Measurements from ENCODE around the gene PLEKHO1.

- TF ChIP-seq CTCF (IDR thresholded peaks at IDR 0.05) (no peak), FOXM1 (IDR thresholded peaks at IDR 0.05; ENCODE audit: low read depth) (no peak), PBX3 (IDR thresholded peaks at IDR 0.05) (no peak), YY1 (IDR thresholded peaks at IDR 0.05; ENCODE audit: low read depth) (no peak), RAD21 (IDR thresholded peaks at IDR 0.05; ENCODE audit: low read length) (no peak), ELF1 (IDR thresholded peaks at IDR 0.05) (no peak), POLR2AphosphoS5 (IDR thresholded peaks at IDR 0.05; ENCODE audit: low read depth, low read length) (no peak), REST (IDR thresholded peaks at IDR 0.05; ENCODE audit: low read depth, low read length) (no peak)
These were observed 8.3 kb upstream of the PLEKHO1 start for GRCh38 chr1:150141452-150141851.
